H9 (cell line): ENCODE measurements around the gene ZFP36. TPM values are rescaled to one million over a fixed set of nuclear protein-coding genes. Genes with fewer than 3 reads are reported as not detected.
A peak's percentile ranks its signal among the peaks of the same experiment; 100 is the strongest.

ENCODE experiments used
- DNase-seq: peaks from one replicate; pipeline ENCODE4 v3.0.0-alpha.2; 2017
- H2AFZ ChIP-seq: one replicate; pipeline ENCODE4 v1.6.1; 2013; ENCODE audit warnings: mild to moderate bottlenecking, low read length, control low read depth, moderate library complexity
- H2AK5ac ChIP-seq: 2 replicates; pipeline ENCODE4 v1.6.1; 2013; ENCODE audit warnings: low read length, control low read depth, mixed read lengths; ENCODE audit not compliant: insufficient read length
- H2BK120ac ChIP-seq: one replicate; pipeline ENCODE4 v1.6.1; 2013; ENCODE audit warnings: low read depth, mild to moderate bottlenecking, low read length, control low read depth, inconsistent platforms; ENCODE audit not compliant: poor library complexity, severe bottlenecking
- H2BK12ac ChIP-seq: 2 replicates; pipeline ENCODE4 v1.6.1; 2013; ENCODE audit warnings: low read length, control low read depth, mixed read lengths, low read depth; ENCODE audit not compliant: insufficient read length
- H2BK15ac ChIP-seq: 2 replicates; pipeline ENCODE4 v1.6.1; 2013; ENCODE audit warnings: low read depth, low read length, control low read depth
- H2BK20ac ChIP-seq: one replicate; pipeline ENCODE4 v1.6.1; 2013; ENCODE audit warnings: low read depth, mild to moderate bottlenecking, low read length, control low read depth, inconsistent platforms; ENCODE audit not compliant: poor library complexity, severe bottlenecking
- H2BK5ac ChIP-seq: 2 replicates; pipeline ENCODE4 v1.6.1; 2013; ENCODE audit warnings: low read length, control low read depth, mixed read lengths; ENCODE audit not compliant: insufficient read length
- H3K14ac ChIP-seq: 2 replicates; pipeline ENCODE4 v1.6.1; 2013; ENCODE audit warnings: low read length, control low read depth; ENCODE audit not compliant: insufficient read depth
- H3K18ac ChIP-seq: 2 replicates; pipeline ENCODE4 v1.6.1; 2013; ENCODE audit warnings: low read depth, mild to moderate bottlenecking, mixed read lengths, low read length, control low read depth; ENCODE audit not compliant: insufficient read length
- H3K23ac ChIP-seq: 2 replicates; pipeline ENCODE4 v1.6.1; 2013; ENCODE audit warnings: low read length, control low read depth, mixed read lengths, low read depth; ENCODE audit not compliant: insufficient read length
- H3K23me2 ChIP-seq: 2 replicates; pipeline ENCODE4 v1.6.1; 2013; ENCODE audit warnings: low read depth, mild to moderate bottlenecking, mixed read lengths, low read length, control low read depth; ENCODE audit not compliant: insufficient read length, poor library complexity, severe bottlenecking
- H3K27ac ChIP-seq: 2 replicates; pipeline ENCODE4 v1.5.1; 2013; ENCODE audit warnings: low read length, control low read depth, mixed read lengths, low read depth; ENCODE audit not compliant: insufficient read length
- H3K27me3 ChIP-seq: 2 replicates; pipeline ENCODE4 v1.6.1; 2013; ENCODE audit warnings: low read length, control low read depth, inconsistent platforms; ENCODE audit not compliant: insufficient read depth
- H3K4ac ChIP-seq: 2 replicates; pipeline ENCODE4 v1.6.1; 2013; ENCODE audit warnings: low read depth, mild to moderate bottlenecking, control low read depth, inconsistent platforms, low read length, moderate library complexity
- H3K4me1 ChIP-seq: 2 replicates; pipeline ENCODE4 v1.6.1; 2013; ENCODE audit warnings: low read length, control low read depth, inconsistent platforms; ENCODE audit not compliant: insufficient read depth
- H3K4me2 ChIP-seq: 2 replicates; pipeline ENCODE4 v1.6.1; 2013; ENCODE audit warnings: low read length, control low read depth, mixed read lengths; ENCODE audit not compliant: insufficient read length, insufficient read depth
- H3K56ac ChIP-seq: 2 replicates; pipeline ENCODE4 v1.6.1; 2013; ENCODE audit warnings: low read depth, mild to moderate bottlenecking, mixed read lengths, low read length, control low read depth; ENCODE audit not compliant: insufficient read length
- H3K79me1 ChIP-seq: 2 replicates; pipeline ENCODE4 v1.6.1; 2013; ENCODE audit warnings: low read depth, mild to moderate bottlenecking, moderate library complexity, low read length, control low read depth, inconsistent platforms; ENCODE audit not compliant: insufficient read depth, poor library complexity, severe bottlenecking
- H3K79me2 ChIP-seq: 2 replicates; pipeline ENCODE4 v1.6.1; 2013; ENCODE audit warnings: low read length, control low read depth, inconsistent platforms; ENCODE audit not compliant: insufficient read depth
- H3K9ac ChIP-seq: 2 replicates; pipeline ENCODE4 v1.6.1; 2013; ENCODE audit warnings: low read length, control low read depth, mixed read lengths; ENCODE audit not compliant: insufficient read length; ENCODE audit errors: extremely low read depth
- H3K9me3 ChIP-seq: one replicate; pipeline ENCODE4 v1.6.1; 2013; ENCODE audit warnings: low read depth, low read length, inconsistent platforms; ENCODE audit not compliant: control insufficient read depth
- H3T11ph ChIP-seq: one replicate; pipeline ENCODE4 v1.6.1; 2013; ENCODE audit warnings: mild to moderate bottlenecking, low read length, control low read depth, inconsistent platforms
- H4K20me1 ChIP-seq: one replicate; pipeline ENCODE4 v1.6.1; 2013; ENCODE audit not compliant: control insufficient read depth, insufficient read length, insufficient read depth
- H4K5ac ChIP-seq: 2 replicates; pipeline ENCODE4 v1.6.1; 2013; ENCODE audit warnings: low read depth, mild to moderate bottlenecking, mixed read lengths, low read length, control low read depth; ENCODE audit not compliant: insufficient read length
- H4K8ac ChIP-seq: replicated peaks from 2 replicates; pipeline ENCODE4 v1.6.1; 2013; ENCODE audit warnings: low read length, control low read depth, mixed read lengths, low read depth; ENCODE audit not compliant: insufficient read length
- H4K91ac ChIP-seq: 2 replicates; pipeline ENCODE4 v1.6.1; 2013; ENCODE audit warnings: low read depth, mild to moderate bottlenecking, moderate library complexity, mixed read lengths, low read length, control low read depth; ENCODE audit not compliant: insufficient read length
- H3K27ac Mint-ChIP-seq, 3 experiments: 2 replicates in 2 of 3; 3 replicates in 1 of 3; pipeline ENCODE4 v1.8.0; 2020 to 2021; ENCODE audit warnings: mixed read lengths in 3 of 3, mild to moderate bottlenecking in 1 of 3, moderate library complexity in 1 of 3
- H3K27me3 Mint-ChIP-seq: 2 replicates; pipeline ENCODE4 v1.8.0; 2021; ENCODE audit warnings: low read depth, mild to moderate bottlenecking, moderate library complexity, mixed read lengths
- H3K36me3 Mint-ChIP-seq, 3 experiments: 2 replicates in 2 of 3; 3 replicates in 1 of 3; pipeline ENCODE4 v1.8.0; 2020 to 2021; ENCODE audit warnings: low read depth in 3 of 3, mixed read lengths in 3 of 3; ENCODE audit not compliant: insufficient read depth in 1 of 3
- H3K4me1 Mint-ChIP-seq, 2 experiments: 2 replicates each; pipeline ENCODE4 v1.8.0; 2020; ENCODE audit warnings: mixed read lengths in 2 of 2
- H3K4me3 Mint-ChIP-seq, 2 experiments: 2 replicates in 1 of 2; 3 replicates in 1 of 2; pipeline ENCODE4 v1.8.0; 2020 to 2021; ENCODE audit warnings: mild to moderate bottlenecking in 2 of 2, mixed read lengths in 2 of 2, moderate library complexity in 1 of 2
- H3K9me3 Mint-ChIP-seq, 2 experiments: 2 replicates in 1 of 2; 3 replicates in 1 of 2; pipeline ENCODE4 v1.8.0; 2020; ENCODE audit warnings: mild to moderate bottlenecking in 2 of 2, mixed read lengths in 2 of 2, moderate library complexity in 1 of 2
- WGBS: extraction: QIAGEN DNeasy Blood & Tissue Kit; methylation state at CpG from one replicate; pipeline ENCODE4 v1.1.7; 2013; ENCODE audit warnings: missing lambda C conversion rate, low lambda C conversion rate, mixed read lengths; ENCODE audit not compliant: insufficient read length; ENCODE audit errors: extremely low coverage; 5-methylcytosine and 5-hydroxymethylcytosine counted together
- total RNA-seq: library from RNA; stranded (reverse); gene quantifications from 2 replicates; pipeline ENCODE4 v1.2.1, GENCODE V29; 2021
- TF ChIP-seq, protein P1 (sequence below): fragments of 200-600 bp; sonication (generic); conservative IDR thresholded peaks from 3 replicates; pipeline ENCODE4 v1.8.0; 2021; ENCODE audit warnings: antibody characterized with exemption, mild to moderate bottlenecking

The ZFP36 gene
- total RNA-seq, 1 experiment from 2014 or later: 14.6 TPM

DNA sequence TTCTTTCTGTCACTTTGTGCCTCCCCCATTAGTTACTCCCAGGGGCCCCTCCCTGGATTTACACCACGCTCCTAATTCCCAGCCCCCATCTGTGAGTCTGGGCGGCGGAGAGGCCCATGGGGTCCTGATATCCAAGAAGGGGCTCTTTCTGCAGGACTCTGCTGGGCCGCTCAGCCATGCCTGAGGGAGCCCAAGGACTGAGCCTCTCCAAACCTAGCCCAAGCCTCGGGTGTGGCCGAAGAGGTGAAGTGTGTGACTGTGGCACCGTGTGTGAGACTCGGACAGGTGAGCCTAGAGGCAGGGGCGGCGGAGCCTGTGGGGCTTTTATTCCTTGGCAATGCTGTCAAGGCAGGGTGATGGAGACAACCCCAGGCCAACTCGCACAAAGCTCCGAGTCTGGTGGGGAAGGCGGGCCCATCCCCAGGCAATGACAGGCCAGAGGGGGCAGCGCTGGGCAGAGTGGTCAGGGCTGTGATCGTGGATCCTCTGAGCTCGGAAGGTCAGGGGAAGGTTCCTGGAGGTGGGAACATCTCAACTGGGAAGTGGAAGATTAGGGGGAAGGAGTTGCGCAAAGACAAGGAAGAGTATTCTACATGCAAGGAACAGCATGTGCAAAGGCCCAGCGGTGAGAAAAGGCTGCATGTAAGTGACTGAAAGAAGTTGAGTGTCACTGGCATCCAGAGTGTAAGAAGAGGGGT, 7.4 kb downstream of the ZFP36 start:
- Histone ChIP-seq H3K27me3 (no peaks in the 10 kb centered on the region), H3K4ac (no peak overlapping the region), H4K91ac (no peak overlapping the region), H2AFZ (no peak overlapping the region), H2BK15ac (no peak overlapping the region), H3K9me3 (no peaks in the 10 kb centered on the region), H4K5ac (no peak overlapping the region), H4K20me1 (peaks cover 2% of the 10 kb centered on the region), H2BK5ac (no peak overlapping the region), H3K23me2 (peaks cover 7% of the 10 kb centered on the region), H2BK20ac (no peak overlapping the region), H3K18ac (peak overlapping the region; percentile 57), H3K79me1 (peaks cover 6% of the 10 kb centered on the region), H3K4me2 (peak overlapping the region; percentile 89), H2BK12ac (no peak overlapping the region), H3K23ac (no peak overlapping the region), H3T11ph (no peak overlapping the region), H4K8ac (no peak overlapping the region), H3K4me1 (peaks cover 4% of the 10 kb centered on the region; the same call in 1 of the 2 replicates), H2AK5ac (no peak overlapping the region), H3K14ac (peak overlapping the region; percentile 74; the same call in 1 of the 2 replicates), H2BK120ac (peak overlapping the region; percentile 28), H3K9ac (peak overlapping the region; percentile 63), H3K79me2 (peaks cover 6% of the 10 kb centered on the region; the same call in 1 of the 2 replicates), H3K56ac (no peak overlapping the region), H3K27ac (no peak overlapping the region)
- H3K9me3 Mint-ChIP-seq: no peaks in the 10 kb centered on the region; a peak in 1 of 5 replicates
- DNase-seq: no peak
- H3K27me3 Mint-ChIP-seq: peaks cover 1% of the 10 kb centered on the region; the same call in 1 of the 2 replicates
- WGBS: no CpG with 5 or more reads among the region's 18 CpGs
- peaks cover 15 to 48% (median 33%) of the 10 kb centered on the region in 3 experiments for H3K36me3 Mint-ChIP-seq
- peak overlapping the region; percentile 96 to 97 for H3K4me3 Mint-ChIP-seq
- TF ChIP-seq, protein P1, sequence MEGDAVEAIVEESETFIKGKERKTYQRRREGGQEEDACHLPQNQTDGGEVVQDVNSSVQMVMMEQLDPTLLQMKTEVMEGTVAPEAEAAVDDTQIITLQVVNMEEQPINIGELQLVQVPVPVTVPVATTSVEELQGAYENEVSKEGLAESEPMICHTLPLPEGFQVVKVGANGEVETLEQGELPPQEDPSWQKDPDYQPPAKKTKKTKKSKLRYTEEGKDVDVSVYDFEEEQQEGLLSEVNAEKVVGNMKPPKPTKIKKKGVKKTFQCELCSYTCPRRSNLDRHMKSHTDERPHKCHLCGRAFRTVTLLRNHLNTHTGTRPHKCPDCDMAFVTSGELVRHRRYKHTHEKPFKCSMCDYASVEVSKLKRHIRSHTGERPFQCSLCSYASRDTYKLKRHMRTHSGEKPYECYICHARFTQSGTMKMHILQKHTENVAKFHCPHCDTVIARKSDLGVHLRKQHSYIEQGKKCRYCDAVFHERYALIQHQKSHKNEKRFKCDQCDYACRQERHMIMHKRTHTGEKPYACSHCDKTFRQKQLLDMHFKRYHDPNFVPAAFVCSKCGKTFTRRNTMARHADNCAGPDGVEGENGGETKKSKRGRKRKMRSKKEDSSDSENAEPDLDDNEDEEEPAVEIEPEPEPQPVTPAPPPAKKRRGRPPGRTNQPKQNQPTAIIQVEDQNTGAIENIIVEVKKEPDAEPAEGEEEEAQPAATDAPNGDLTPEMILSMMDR: peak; percentile 25; the same call in 1 of the 3 replicates
- peaks cover 29 to 37% of the 10 kb centered on the region in 2 experiments for H3K4me1 Mint-ChIP-seq
- peak overlapping the region; percentile 95 to 96 (median 96) for H3K27ac Mint-ChIP-seq
